ENCODE data around the gene RAB39A. TPM values are rescaled to one million over a fixed set of nuclear protein-coding genes. Genes with fewer than 3 reads are reported as not detected.
A peak's percentile ranks its signal among the peaks of the same experiment; 100 is the strongest.
"Not testable (repeated sequence)": the region's sequence is repeated elsewhere in the genome, so short reads cannot be mapped to it uniquely, and the experiment has no call there.

RAB39A gene
- total and polyA plus RNA-seq, 2 donors: 0.66 to 3.5 TPM

- Histone ChIP-seq H3K4me3 (ENCODE audit: low read length in 2 of 2) (no peak overlapping the region), H3K27ac (ENCODE audit: low read depth in 1 of 2, low read length in 1 of 2) (no peak overlapping the region), H3K27me3 (ENCODE audit: control insufficient read depth in 2 of 2, insufficient read depth in 1 of 2, low read length in 1 of 2) (no peaks in the 10 kb centered on the region), H3K36me3 (ENCODE audit: control insufficient read depth in 2 of 2, insufficient read depth in 2 of 2, low read length in 1 of 2) (no peaks in the 10 kb centered on the region), H3K9me3 (ENCODE audit: control insufficient read depth in 2 of 2, insufficient read depth in 1 of 2, low read length in 1 of 2) (no peaks in the 10 kb centered on the region), H3K4me1 (ENCODE audit: control insufficient read depth in 2 of 2, insufficient read depth in 2 of 2, low read length in 2 of 2) (no peaks in the 10 kb centered on the region)
- WGBS: 84% methylated on average over 1 of the region's 1 CpG
- no peak for DNase-seq (ENCODE audit: low read depth in 6 of 9, low spot score in 9 of 9)
These were observed 6.3 kb upstream of the RAB39A start for GRCh38 chr11:107921997-107922396.

GRCh38 chr11:107923519-107923918, 4.7 kb upstream of the RAB39A start:
- not testable (repeated sequence) for H3K4me1 ChIP-seq (ENCODE audit: control insufficient read depth in 2 of 2, insufficient read depth in 2 of 2, low read length in 2 of 2); H3K36me3 ChIP-seq (ENCODE audit: control insufficient read depth in 2 of 2, insufficient read depth in 2 of 2, low read length in 1 of 2); H3K9me3 ChIP-seq (ENCODE audit: control insufficient read depth in 2 of 2, insufficient read depth in 1 of 2, low read length in 1 of 2); H3K27ac ChIP-seq (ENCODE audit: low read depth in 1 of 2, low read length in 1 of 2); DNase-seq (ENCODE audit: low read depth in 6 of 9, low spot score in 9 of 9); H3K4me3 ChIP-seq (ENCODE audit: low read length in 2 of 2)
- H3K27me3 ChIP-seq (ENCODE audit: control insufficient read depth in 2 of 2, insufficient read depth in 1 of 2, low read length in 1 of 2): peaks cover 6 to 13% of the 10 kb centered on the region in 2 donors
- WGBS: 16% methylated on average over 1 of the region's 1 CpG

DNA sequence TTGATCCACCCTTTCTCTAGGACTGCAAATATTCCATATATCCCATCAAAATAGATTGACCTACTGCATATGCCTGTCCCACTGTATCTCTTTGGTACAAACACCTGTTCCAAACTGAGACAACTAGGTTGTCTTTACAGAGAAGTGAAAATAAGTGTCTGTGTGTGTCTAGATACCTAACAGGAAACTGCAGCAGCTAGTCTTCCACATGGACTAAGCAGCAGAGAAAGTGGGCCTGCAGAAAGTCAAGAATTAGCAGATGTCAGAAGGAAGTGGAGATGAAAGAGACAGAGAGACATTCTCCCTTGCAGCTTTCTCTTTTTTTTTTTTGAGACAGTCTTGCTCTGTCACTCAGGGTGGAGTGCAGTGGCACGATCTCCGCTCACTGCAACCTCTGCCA, 3.9 kb upstream of the RAB39A start:
- WGBS: 96% methylated on average over 2 of the region's 2 CpGs
- Histone ChIP-seq H3K4me1 (ENCODE audit: control insufficient read depth in 2 of 2, insufficient read depth in 2 of 2, low read length in 2 of 2) (peaks cover 0 to 10% of the 10 kb centered on the region in 2 donors), H3K4me3 (ENCODE audit: low read length in 2 of 2) (no peak overlapping the region), H3K9me3 (ENCODE audit: control insufficient read depth in 2 of 2, insufficient read depth in 1 of 2, low read length in 1 of 2) (peaks cover 0 to 2% of the 10 kb centered on the region in 2 donors), H3K27me3 (ENCODE audit: control insufficient read depth in 2 of 2, insufficient read depth in 1 of 2, low read length in 1 of 2) (peaks cover 10 to 21% of the 10 kb centered on the region in 2 donors), H3K36me3 (ENCODE audit: control insufficient read depth in 2 of 2, insufficient read depth in 2 of 2, low read length in 1 of 2) (no peaks in the 10 kb centered on the region), H3K27ac (ENCODE audit: low read depth in 1 of 2, low read length in 1 of 2) (no peak overlapping the region)
- DNase-seq (ENCODE audit: low read depth in 6 of 9, low spot score in 9 of 9): no peak

- Histone ChIP-seq H3K36me3 (ENCODE audit: control insufficient read depth in 2 of 2, insufficient read depth in 2 of 2, low read length in 1 of 2) (no peaks in the 10 kb centered on the region), H3K4me3 (ENCODE audit: low read length in 2 of 2) (no peak overlapping the region), H3K27ac (ENCODE audit: low read depth in 1 of 2, low read length in 1 of 2) (no peak overlapping the region), H3K9me3 (ENCODE audit: control insufficient read depth in 2 of 2, insufficient read depth in 1 of 2, low read length in 1 of 2) (peaks cover 0 to 2% of the 10 kb centered on the region in 2 donors), H3K4me1 (ENCODE audit: control insufficient read depth in 2 of 2, insufficient read depth in 2 of 2, low read length in 2 of 2) (peaks cover 0 to 10% of the 10 kb centered on the region in 2 donors), H3K27me3 (ENCODE audit: control insufficient read depth in 2 of 2, insufficient read depth in 1 of 2, low read length in 1 of 2) (peaks cover 13 to 28% of the 10 kb centered on the region in 2 donors)
- 83% methylated on average over 5 of the region's 5 CpGs for WGBS
- DNase-seq (ENCODE audit: low read depth in 6 of 9, low spot score in 9 of 9): no peak
These were observed 689 bp upstream of the RAB39A start for GRCh38 chr11:107927559-107927958.

- WGBS: 4% methylated on average over 41 of the region's 41 CpGs
- Histone ChIP-seq H3K4me1 (ENCODE audit: control insufficient read depth in 2 of 2, insufficient read depth in 2 of 2, low read length in 2 of 2) (peaks cover 0 to 10% of the 10 kb centered on the region in 2 donors), H3K9me3 (ENCODE audit: control insufficient read depth in 2 of 2, insufficient read depth in 1 of 2, low read length in 1 of 2) (peaks cover 0 to 2% of the 10 kb centered on the region in 2 donors), H3K36me3 (ENCODE audit: control insufficient read depth in 2 of 2, insufficient read depth in 2 of 2, low read length in 1 of 2) (no peaks in the 10 kb centered on the region), H3K4me3 (ENCODE audit: low read length in 2 of 2) (peak overlapping the region; percentile 32 to 40), H3K27ac (ENCODE audit: low read depth in 1 of 2, low read length in 1 of 2) (peak overlapping the region in 1 of 2 donors; percentile 3), H3K27me3 (ENCODE audit: control insufficient read depth in 2 of 2, insufficient read depth in 1 of 2, low read length in 1 of 2) (peaks cover 13 to 28% of the 10 kb centered on the region in 2 donors)
- DNase-seq (ENCODE audit: low read depth in 6 of 9, low spot score in 9 of 9): peak in 1 of 9 donors; percentile 16
These were observed 689 bp downstream of the RAB39A start for GRCh38 chr11:107928767-107929507.

- no peaks in the 10 kb centered on the region for H3K36me3 ChIP-seq (ENCODE audit: control insufficient read depth in 2 of 2, insufficient read depth in 2 of 2, low read length in 1 of 2)
- H3K9me3 ChIP-seq (ENCODE audit: control insufficient read depth in 2 of 2, insufficient read depth in 1 of 2, low read length in 1 of 2): peaks cover 0 to 2% of the 10 kb centered on the region in 2 donors
- no peak overlapping the region for H3K4me3 ChIP-seq (ENCODE audit: low read length in 2 of 2)
- peaks cover 13 to 28% of the 10 kb centered on the region in 2 donors for H3K27me3 ChIP-seq (ENCODE audit: control insufficient read depth in 2 of 2, insufficient read depth in 1 of 2, low read length in 1 of 2)
- WGBS: 62% methylated on average over 10 of the region's 10 CpGs
- peak in 2 of 9 donors; percentile 6 to 18 for DNase-seq (ENCODE audit: low read depth in 6 of 9, low spot score in 9 of 9)
- H3K4me1 ChIP-seq (ENCODE audit: control insufficient read depth in 2 of 2, insufficient read depth in 2 of 2, low read length in 2 of 2): peaks cover 0 to 10% of the 10 kb centered on the region in 2 donors
- peak overlapping the region; percentile 3 to 13 for H3K27ac ChIP-seq (ENCODE audit: low read depth in 1 of 2, low read length in 1 of 2)
These were observed 1.5 kb downstream of the RAB39A start for GRCh38 chr11:107929611-107930200.

DNA sequence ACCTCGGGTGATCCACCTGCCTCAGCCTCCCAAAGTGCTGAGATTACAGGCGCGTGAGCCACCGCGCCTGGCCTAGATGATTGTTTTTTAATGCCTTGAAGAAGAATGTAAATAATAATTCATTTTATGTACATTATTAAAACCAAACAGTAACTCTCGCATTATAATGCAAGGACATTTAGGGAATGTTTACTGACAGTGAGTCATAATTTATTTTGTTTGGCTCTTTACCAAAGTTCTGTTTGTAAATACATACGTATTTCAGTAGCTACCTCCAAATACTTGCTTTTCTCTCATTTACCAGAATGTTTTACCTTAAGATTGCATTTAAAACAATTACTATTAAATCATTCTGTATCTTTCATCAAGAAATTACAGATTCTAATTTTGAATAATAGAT, 3.0 kb downstream of the RAB39A start:
- H3K27ac ChIP-seq (ENCODE audit: low read depth in 1 of 2, low read length in 1 of 2): no peak overlapping the region
- peaks cover 0 to 2% of the 10 kb centered on the region in 2 donors for H3K9me3 ChIP-seq (ENCODE audit: control insufficient read depth in 2 of 2, insufficient read depth in 1 of 2, low read length in 1 of 2)
- no peak for DNase-seq (ENCODE audit: low read depth in 6 of 9, low spot score in 9 of 9)
- peaks cover 13 to 28% of the 10 kb centered on the region in 2 donors for H3K27me3 ChIP-seq (ENCODE audit: control insufficient read depth in 2 of 2, insufficient read depth in 1 of 2, low read length in 1 of 2)
- 99% methylated on average over 7 of the region's 7 CpGs for WGBS
- peaks cover 0 to 10% of the 10 kb centered on the region in 2 donors for H3K4me1 ChIP-seq (ENCODE audit: control insufficient read depth in 2 of 2, insufficient read depth in 2 of 2, low read length in 2 of 2)
- H3K36me3 ChIP-seq (ENCODE audit: control insufficient read depth in 2 of 2, insufficient read depth in 2 of 2, low read length in 1 of 2): no peaks in the 10 kb centered on the region
- no peak overlapping the region for H3K4me3 ChIP-seq (ENCODE audit: low read length in 2 of 2)

- no peaks in the 10 kb centered on the region for H3K36me3 ChIP-seq (ENCODE audit: control insufficient read depth in 2 of 2, insufficient read depth in 2 of 2, low read length in 1 of 2)
- no peaks in the 10 kb centered on the region for H3K27me3 ChIP-seq (ENCODE audit: control insufficient read depth in 2 of 2, insufficient read depth in 1 of 2, low read length in 1 of 2)
- 96% methylated on average over 4 of the region's 4 CpGs for WGBS
- DNase-seq (ENCODE audit: low read depth in 6 of 9, low spot score in 9 of 9): no peak
- no peaks in the 10 kb centered on the region for H3K4me1 ChIP-seq (ENCODE audit: control insufficient read depth in 2 of 2, insufficient read depth in 2 of 2, low read length in 2 of 2)
- no peaks in the 10 kb centered on the region for H3K9me3 ChIP-seq (ENCODE audit: control insufficient read depth in 2 of 2, insufficient read depth in 1 of 2, low read length in 1 of 2)
- H3K4me3 ChIP-seq (ENCODE audit: low read length in 2 of 2): no peak overlapping the region
- H3K27ac ChIP-seq (ENCODE audit: low read depth in 1 of 2, low read length in 1 of 2): no peak overlapping the region
These were observed 19.7 kb downstream of the RAB39A start for GRCh38 chr11:107947904-107948303.

DNA sequence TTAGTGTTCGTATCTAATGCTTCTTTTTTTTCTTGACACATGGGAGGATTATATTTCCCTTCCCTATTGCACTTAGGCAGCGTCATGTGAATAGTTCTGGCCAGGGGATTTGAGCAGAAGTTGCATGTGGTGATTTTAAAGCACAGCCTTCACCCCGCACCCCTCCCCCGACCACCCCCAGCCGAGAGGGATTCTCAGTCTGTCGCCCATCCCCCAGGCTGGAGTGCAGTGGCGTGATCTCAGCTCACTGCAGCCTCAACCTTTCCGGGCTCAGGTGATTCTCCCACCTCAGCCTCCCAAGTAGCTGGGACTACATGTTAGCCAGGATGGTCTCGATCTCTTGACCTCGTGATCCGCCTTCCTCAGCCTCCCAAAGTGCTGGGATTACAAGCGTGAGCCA, 20.1 kb downstream of the RAB39A start:
- 95% methylated on average over 12 of the region's 12 CpGs for WGBS

More for the DNA sequence above, 20.1 kb downstream of the RAB39A start:
- H3K27ac ChIP-seq (ENCODE audit: low read depth in 1 of 2, low read length in 1 of 2); DNase-seq (ENCODE audit: low read depth in 6 of 9, low spot score in 9 of 9); H3K4me3 ChIP-seq (ENCODE audit: low read length in 2 of 2); H3K9me3 ChIP-seq (ENCODE audit: control insufficient read depth in 2 of 2, insufficient read depth in 1 of 2, low read length in 1 of 2); H3K36me3 ChIP-seq (ENCODE audit: control insufficient read depth in 2 of 2, insufficient read depth in 2 of 2, low read length in 1 of 2); H3K4me1 ChIP-seq (ENCODE audit: control insufficient read depth in 2 of 2, insufficient read depth in 2 of 2, low read length in 2 of 2); H3K27me3 ChIP-seq (ENCODE audit: control insufficient read depth in 2 of 2, insufficient read depth in 1 of 2, low read length in 1 of 2): not testable (repeated sequence)
